ENCODE measurements around the gene TMEM161B.
"Not testable (repeated sequence)": the region's sequence is repeated elsewhere in the genome, so short reads cannot be mapped to it uniquely, and the experiment has no call there.

The TMEM161B gene

DNA sequence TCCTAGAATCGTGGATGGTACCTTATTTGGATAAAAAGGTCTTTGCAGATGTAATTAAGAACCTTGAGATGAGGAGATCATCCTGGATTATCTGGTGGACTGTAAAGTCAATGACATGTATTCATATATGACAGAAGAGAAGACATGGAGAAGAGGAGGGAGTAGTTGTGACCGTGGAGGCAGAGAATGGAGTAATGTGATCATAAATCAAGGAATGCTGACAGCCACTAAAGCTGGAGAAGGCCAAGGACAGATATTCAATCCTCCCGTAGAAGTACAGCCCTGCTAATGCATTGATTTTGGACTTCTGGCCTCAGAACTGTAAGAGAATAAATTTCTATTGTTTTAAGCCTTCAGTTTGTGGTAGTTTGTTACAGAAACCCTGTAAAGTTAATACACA is 18.7 kb upstream of the TMEM161B start:
- TF ChIP-seq, protein P1, sequence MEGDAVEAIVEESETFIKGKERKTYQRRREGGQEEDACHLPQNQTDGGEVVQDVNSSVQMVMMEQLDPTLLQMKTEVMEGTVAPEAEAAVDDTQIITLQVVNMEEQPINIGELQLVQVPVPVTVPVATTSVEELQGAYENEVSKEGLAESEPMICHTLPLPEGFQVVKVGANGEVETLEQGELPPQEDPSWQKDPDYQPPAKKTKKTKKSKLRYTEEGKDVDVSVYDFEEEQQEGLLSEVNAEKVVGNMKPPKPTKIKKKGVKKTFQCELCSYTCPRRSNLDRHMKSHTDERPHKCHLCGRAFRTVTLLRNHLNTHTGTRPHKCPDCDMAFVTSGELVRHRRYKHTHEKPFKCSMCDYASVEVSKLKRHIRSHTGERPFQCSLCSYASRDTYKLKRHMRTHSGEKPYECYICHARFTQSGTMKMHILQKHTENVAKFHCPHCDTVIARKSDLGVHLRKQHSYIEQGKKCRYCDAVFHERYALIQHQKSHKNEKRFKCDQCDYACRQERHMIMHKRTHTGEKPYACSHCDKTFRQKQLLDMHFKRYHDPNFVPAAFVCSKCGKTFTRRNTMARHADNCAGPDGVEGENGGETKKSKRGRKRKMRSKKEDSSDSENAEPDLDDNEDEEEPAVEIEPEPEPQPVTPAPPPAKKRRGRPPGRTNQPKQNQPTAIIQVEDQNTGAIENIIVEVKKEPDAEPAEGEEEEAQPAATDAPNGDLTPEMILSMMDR (conservative IDR thresholded peaks at IDR 0.05; ENCODE audit: low read depth, low read length), result no peak
- DNase-seq (ENCODE audit: low read depth), result no peak
- H3K4me3 ChIP-seq (ENCODE audit: low read length), result no peak overlapping the region

DNA sequence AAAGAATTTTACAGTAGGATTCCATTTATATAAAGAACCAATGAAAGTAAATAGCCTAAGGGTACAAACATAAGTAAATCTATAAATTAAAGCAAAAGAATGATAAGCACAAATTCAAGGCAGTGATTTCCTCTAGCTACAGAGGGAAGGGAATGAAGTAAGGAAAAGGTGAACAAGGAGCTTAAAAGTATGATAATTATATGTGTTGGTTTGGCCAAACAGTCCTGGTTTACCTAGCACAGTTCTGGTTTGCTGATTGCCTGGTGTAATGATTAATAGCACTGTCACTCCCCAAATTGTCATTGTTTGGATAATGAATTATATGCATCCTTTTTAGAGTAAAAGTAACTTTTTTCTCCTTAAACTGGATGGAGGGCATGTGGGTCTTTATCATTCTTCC is 15.0 kb upstream of the TMEM161B start:
- DNase-seq (ENCODE audit: low read depth), result no peak
- TF ChIP-seq, protein P1 (conservative IDR thresholded peaks at IDR 0.05; ENCODE audit: low read depth, low read length), result no peak
- no peak overlapping the region for H3K4me3 ChIP-seq (ENCODE audit: low read length)

DNA sequence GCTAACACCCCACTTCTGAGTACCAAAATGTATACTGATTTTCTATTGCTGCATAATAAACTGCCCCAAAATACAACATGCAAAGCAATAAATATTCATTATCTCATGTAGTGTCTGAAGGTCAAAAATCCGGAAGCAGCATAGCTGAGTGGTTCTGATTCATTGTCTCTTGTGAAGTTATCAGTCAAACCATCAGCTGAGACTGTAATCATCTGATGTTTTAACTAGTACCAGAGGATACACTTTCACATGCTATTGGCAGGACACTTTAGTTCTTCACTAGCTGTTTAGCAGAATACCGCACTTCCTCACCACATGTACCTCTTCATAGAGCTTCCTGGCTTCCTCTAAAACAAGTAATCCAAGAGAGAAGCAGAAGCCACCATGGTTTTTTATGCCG is 12.7 kb upstream of the TMEM161B start:
- H3K4me3 ChIP-seq (ENCODE audit: low read length), result no peak overlapping the region
- TF ChIP-seq, protein P1 (conservative IDR thresholded peaks at IDR 0.05; ENCODE audit: low read depth, low read length), result no peak
- DNase-seq (ENCODE audit: low read depth), result no peak

DNA sequence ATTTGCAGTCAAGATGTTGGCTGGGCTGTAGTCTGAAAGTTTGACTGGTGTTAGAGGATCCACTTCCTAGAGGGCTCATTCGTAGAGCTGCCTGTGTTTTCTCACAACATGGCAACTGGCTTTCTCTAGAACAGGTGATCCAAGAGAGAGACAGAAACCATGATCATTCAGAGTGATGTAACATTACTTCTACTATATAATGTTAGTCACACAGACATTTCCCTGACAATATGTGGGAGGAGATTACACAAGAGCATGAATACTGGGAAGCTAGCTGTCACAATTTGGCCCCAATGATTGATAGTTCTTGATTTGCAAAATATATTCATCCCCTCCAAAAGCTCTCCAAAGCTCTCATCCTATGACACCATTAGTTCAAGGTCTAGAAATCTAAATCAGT is 10.9 kb upstream of the TMEM161B start:
- no peak overlapping the region for H3K4me3 ChIP-seq (ENCODE audit: low read length)
- TF ChIP-seq, protein P1 (conservative IDR thresholded peaks at IDR 0.05; ENCODE audit: low read depth, low read length), result no peak
- DNase-seq (ENCODE audit: low read depth), result no peak

DNA sequence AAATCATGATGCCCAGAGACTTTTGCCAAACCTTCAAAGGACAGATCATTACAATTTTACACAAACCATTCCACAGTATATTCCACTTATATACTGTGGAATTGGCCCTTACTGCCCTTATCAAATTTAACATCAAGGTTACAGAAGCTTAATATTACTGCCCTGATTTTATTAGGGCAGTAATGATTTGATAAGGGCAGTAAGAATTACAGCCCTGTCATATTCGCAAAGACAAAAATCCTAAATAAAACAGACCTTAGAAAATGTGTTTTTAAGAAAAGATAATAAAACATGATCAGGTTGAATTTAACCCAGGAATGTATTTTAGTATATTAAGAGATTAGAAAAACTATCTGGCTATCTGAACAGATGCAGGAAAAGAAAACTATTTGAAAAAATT is 7.7 kb upstream of the TMEM161B start:
- H3K4me3 ChIP-seq (ENCODE audit: low read length), result no peak overlapping the region

DNA sequence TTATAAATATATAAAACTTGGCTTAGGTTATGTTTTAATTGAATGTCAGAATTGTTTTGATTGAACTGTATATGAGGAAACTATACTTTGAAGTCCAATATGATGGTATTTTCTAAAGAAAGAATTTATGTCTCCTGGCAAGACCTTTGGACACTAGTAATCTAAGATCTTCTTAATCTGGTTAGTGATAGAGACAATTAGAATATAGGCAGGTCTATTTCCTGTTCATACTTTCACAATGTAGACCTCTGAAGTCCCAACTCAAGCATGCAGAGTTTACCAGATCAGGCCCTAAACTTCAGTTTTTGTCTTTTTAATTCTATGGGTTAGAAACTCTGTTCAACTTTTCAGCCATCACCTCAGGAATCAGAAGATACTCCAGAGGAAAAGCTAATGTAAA is 6.9 kb upstream of the TMEM161B start:
- TF ChIP-seq, protein P1 (conservative IDR thresholded peaks at IDR 0.05; ENCODE audit: low read depth, low read length), result no peak
- no peak for DNase-seq (ENCODE audit: low read depth)
- H3K4me3 ChIP-seq (ENCODE audit: low read length), result no peak overlapping the region

More for the DNA sequence above, 7.7 kb upstream of the TMEM161B start:
- DNase-seq (ENCODE audit: low read depth), result no peak
- TF ChIP-seq, protein P1 (conservative IDR thresholded peaks at IDR 0.05; ENCODE audit: low read depth, low read length), result no peak

DNA sequence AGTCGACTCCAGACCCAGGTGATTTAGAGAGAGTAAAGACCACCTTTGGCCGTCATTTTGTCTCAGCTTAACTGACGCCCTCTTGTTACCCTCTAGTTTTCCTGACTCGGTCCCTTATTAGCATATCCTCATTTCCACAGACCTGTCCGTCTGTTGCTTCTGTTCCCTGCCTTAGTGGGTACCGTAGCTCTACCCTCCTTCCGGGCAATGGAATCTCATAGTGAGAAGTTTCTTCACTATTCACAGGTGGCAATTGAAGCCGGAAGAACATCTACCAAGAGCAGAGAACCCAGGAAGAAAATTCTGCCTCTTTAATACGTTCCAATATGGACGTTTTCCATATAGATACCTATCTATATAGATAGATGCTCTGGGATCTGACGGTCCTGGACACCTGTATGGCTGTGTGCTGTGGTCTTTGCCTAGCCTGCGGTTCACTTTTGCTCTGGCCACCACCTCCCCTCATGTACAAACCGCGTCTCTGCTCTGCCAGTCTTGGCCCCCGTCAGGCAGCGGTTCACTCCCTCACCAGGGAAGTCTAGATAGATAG is 652 bp upstream of the TMEM161B start:
- no peak for DNase-seq (ENCODE audit: low read depth)
- TF ChIP-seq, protein P1 (conservative IDR thresholded peaks at IDR 0.05; ENCODE audit: low read depth, low read length), result no peak
- peak overlapping the region; percentile 98 for H3K4me3 ChIP-seq (ENCODE audit: low read length)

DNA sequence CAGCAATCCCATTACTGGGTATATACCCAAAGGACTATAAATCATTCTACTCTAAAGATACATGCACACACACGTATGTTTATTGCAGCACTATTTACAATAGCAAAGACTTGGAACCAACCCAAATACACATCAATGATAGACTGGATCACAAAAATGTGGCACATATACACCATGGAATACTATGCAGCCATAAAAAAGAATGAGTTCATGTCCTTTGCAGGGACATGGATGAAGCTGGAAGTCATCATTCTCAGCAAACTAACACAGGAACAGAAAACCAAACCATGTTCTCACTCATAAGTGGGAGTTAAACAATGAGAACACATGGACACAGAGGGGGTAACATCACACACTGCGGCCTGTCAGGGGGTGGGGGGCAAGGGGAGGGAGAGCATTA is 4.1 kb downstream of the TMEM161B start:
- not testable (repeated sequence) for H3K4me3 ChIP-seq (ENCODE audit: low read length); DNase-seq (ENCODE audit: low read depth)

All from retinal pigment epithelial cell (primary cell).